IMR-90 (cell line): Measurements from ENCODE around the gene CNDP1. TPM values are rescaled to one million over a fixed set of nuclear protein-coding genes. Genes with fewer than 3 reads are reported as not detected.

Experiments
- ATAC-seq: fragments of 200-7000 bp; cut with Tn5 transposase; 2 replicates; pipeline ENCODE4 v1.9.1; 2020; ENCODE audit warnings: low read depth, mild to moderate bottlenecking, moderate library complexity
- BruUV-seq: library from RNA; stranded (reverse); fragments of 400-500 nt; replicated peaks from 2 replicates; lab custom pipeline; 2021; lab: Mats Ljungman, UMichigan
- CTCF ChIA-PET: fragments of 300-600 bp; formaldehyde crosslinking; extraction: SDS; loops from one replicate; lab custom pipeline; 2021; ENCODE audit warnings: antibody characterized with exemption; lab: Yijun Ruan, JAX
- POLR2A ChIA-PET: fragments of 300-600 bp; sonication (Branson Sonifier 250); formaldehyde crosslinking; loops from one replicate; lab custom pipeline; 2022; ENCODE audit warnings: antibody characterized with exemption; ENCODE audit not compliant: unreplicated experiment; lab: Charles Lee
- DNase-seq: peaks from one replicate; pipeline ENCODE4 v3.0.0; 2013
- H2AFZ ChIP-seq: replicated peaks from 2 replicates; pipeline ENCODE3; 2013; ENCODE audit warnings: low read length, mild to moderate bottlenecking; ENCODE audit not compliant: poor library complexity
- H2AK5ac ChIP-seq: 2 replicates; pipeline ENCODE4 v1.6.1; 2013; ENCODE audit warnings: low read depth, low read length, inconsistent platforms
- H2AK9ac ChIP-seq: replicated peaks from 2 replicates; pipeline ENCODE3; 2013; ENCODE audit warnings: mild to moderate bottlenecking, low read depth, low read length, moderate library complexity; ENCODE audit not compliant: poor library complexity
- H2BK120ac ChIP-seq: 2 replicates; pipeline ENCODE4 v1.6.1; 2013; ENCODE audit warnings: low read depth, low read length, inconsistent platforms
- H2BK15ac ChIP-seq: 3 replicates; pipeline ENCODE4 v1.6.1; 2013; ENCODE audit warnings: low read depth, low read length, inconsistent platforms
- H2BK20ac ChIP-seq: 2 replicates; pipeline ENCODE4 v1.6.1; 2013; ENCODE audit warnings: low read depth, mild to moderate bottlenecking, inconsistent platforms, low read length, moderate library complexity
- H2BK5ac ChIP-seq: 2 replicates; pipeline ENCODE4 v1.6.1; 2013; ENCODE audit warnings: mild to moderate bottlenecking, low read depth, low read length, inconsistent platforms; ENCODE audit not compliant: poor library complexity, severe bottlenecking
- H3K14ac ChIP-seq: replicated peaks from 2 replicates; pipeline ENCODE4 v1.6.1; 2013; ENCODE audit warnings: low read depth, low read length, inconsistent platforms
- H3K18ac ChIP-seq: 2 replicates; pipeline ENCODE4 v1.6.1; 2013; ENCODE audit warnings: low read depth, low read length, control low read depth
- H3K23ac ChIP-seq: 2 replicates; pipeline ENCODE4 v1.6.1; 2013; ENCODE audit warnings: low read depth, low read length, inconsistent platforms
- H3K27ac ChIP-seq: 2 replicates; pipeline ENCODE4 v1.5.1; 2013; ENCODE audit warnings: mild to moderate bottlenecking, control low read depth, low read length; ENCODE audit not compliant: insufficient read depth
- H3K27me3 ChIP-seq: 2 replicates; pipeline ENCODE4 v1.6.1; 2013; ENCODE audit warnings: low read length; ENCODE audit not compliant: control insufficient read depth, insufficient read depth
- H3K36me3 ChIP-seq: 2 replicates; pipeline ENCODE4 v1.6.1; 2013; ENCODE audit warnings: low read length, mixed read lengths; ENCODE audit not compliant: control insufficient read depth, insufficient read depth
- H3K4ac ChIP-seq: 2 replicates; pipeline ENCODE4 v1.6.1; 2013; ENCODE audit warnings: low read depth, low read length, inconsistent platforms
- H3K4me1 ChIP-seq: 2 replicates; pipeline ENCODE4 v1.6.1; 2013; ENCODE audit warnings: low read length, mixed read lengths; ENCODE audit not compliant: control insufficient read depth, insufficient read depth
- H3K4me2 ChIP-seq: 2 replicates; pipeline ENCODE4 v1.6.1; 2013; ENCODE audit warnings: low read depth, mild to moderate bottlenecking, control low read depth, low read length, moderate library complexity
- H3K4me3 ChIP-seq: 2 replicates; pipeline ENCODE4 v1.5.1; 2013; ENCODE audit warnings: low read depth, mild to moderate bottlenecking, control low read depth, low read length, moderate library complexity; ENCODE audit not compliant: insufficient read depth
- H3K56ac ChIP-seq: 2 replicates; pipeline ENCODE4 v1.6.1; 2013; ENCODE audit warnings: low read length, inconsistent platforms; ENCODE audit not compliant: insufficient read depth; ENCODE audit errors: extremely low read depth
- H3K79me1 ChIP-seq, 2 experiments: 2 replicates each; pipeline ENCODE4 v1.6.1; 2013; ENCODE audit warnings: low read length in 2 of 2, inconsistent platforms in 1 of 2, low read depth in 1 of 2
- H3K9ac ChIP-seq: 2 replicates; pipeline ENCODE4 v1.6.1; 2013; ENCODE audit warnings: low read depth, low read length, control low read depth
- H3K9me1 ChIP-seq: 2 replicates; pipeline ENCODE4 v1.6.1; 2013; ENCODE audit warnings: low read length, inconsistent platforms; ENCODE audit not compliant: insufficient read depth
- H3K9me3 ChIP-seq: 2 replicates; pipeline ENCODE4 v1.6.1; 2013; ENCODE audit warnings: low read length; ENCODE audit not compliant: control insufficient read depth, insufficient read depth
- H4K20me1 ChIP-seq: 2 replicates; pipeline ENCODE4 v1.6.1; 2013; ENCODE audit warnings: low read length, inconsistent platforms; ENCODE audit not compliant: insufficient read depth
- H4K5ac ChIP-seq: 2 replicates; pipeline ENCODE4 v1.6.1; 2013; ENCODE audit warnings: mild to moderate bottlenecking, low read depth, low read length, control low read depth
- H4K8ac ChIP-seq, 2 experiments: 2 replicates each; pipeline ENCODE4 v1.6.1; 2013; ENCODE audit warnings: low read depth in 2 of 2, low read length in 2 of 2, control low read depth in 1 of 2, inconsistent platforms in 1 of 2
- H4K91ac ChIP-seq: 2 replicates; pipeline ENCODE4 v1.6.1; 2013; ENCODE audit warnings: low read depth, low read length, inconsistent platforms; ENCODE audit not compliant: insufficient read depth
- BHLHE40 ChIP-seq: fragments of 150-350 bp; IDR thresholded peaks from 2 replicates; pipeline ENCODE4 v1.6.1; 2016; ENCODE audit warnings: mild to moderate bottlenecking, low read depth, low read length
- CHD1 ChIP-seq: IDR thresholded peaks from 2 replicates; pipeline ENCODE4 v1.6.1; 2012; ENCODE audit warnings: low read depth, low read length, improper control_type of control experiment
- FOS ChIP-seq: fragments of 150-350 bp; IDR thresholded peaks from 2 replicates; pipeline ENCODE4 v1.6.1; 2016; ENCODE audit warnings: low read depth, low read length
- MAFK ChIP-seq: IDR thresholded peaks from 2 replicates; pipeline ENCODE4 v1.6.1; 2012; ENCODE audit warnings: low read depth, low read length, improper control_type of control experiment
- MAZ ChIP-seq: IDR thresholded peaks from 2 replicates; pipeline ENCODE4 v1.6.1; 2012; ENCODE audit warnings: low read depth, mild to moderate bottlenecking, low read length, improper control_type of control experiment, moderate library complexity, borderline replicate concordance
- MXI1 ChIP-seq: IDR thresholded peaks from 2 replicates; pipeline ENCODE4 v1.6.1; 2012; ENCODE audit warnings: low read depth, mild to moderate bottlenecking, low read length, moderate library complexity, borderline replicate concordance
- NFE2L2 ChIP-seq: fragments of 150-350 bp; IDR thresholded peaks from 2 replicates; pipeline ENCODE4 v1.6.1; 2016; ENCODE audit warnings: low read depth, mild to moderate bottlenecking, low read length
- POLR2A ChIP-seq: IDR thresholded peaks from 2 replicates; pipeline ENCODE4 v1.6.1; 2012; ENCODE audit warnings: mild to moderate bottlenecking, low read depth, low read length
- RAD21 ChIP-seq: IDR thresholded peaks from 2 replicates; pipeline ENCODE4 v1.6.1; 2012; ENCODE audit warnings: low read length, improper control_type of control experiment
- RCOR1 ChIP-seq: IDR thresholded peaks from 2 replicates; pipeline ENCODE4 v1.6.1; 2012; ENCODE audit warnings: mild to moderate bottlenecking, low read length, improper control_type of control experiment; ENCODE audit not compliant: insufficient replicate concordance
- RFX5 ChIP-seq: IDR thresholded peaks from 2 replicates; pipeline ENCODE4 v1.8.0; 2012; ENCODE audit warnings: low read depth, mild to moderate bottlenecking, low read length, moderate library complexity
- SMC3 ChIP-seq: fragments of 150-350 bp; IDR thresholded peaks from 2 replicates; pipeline ENCODE4 v1.6.1; 2016; ENCODE audit warnings: low read depth, mild to moderate bottlenecking, antibody characterized with exemption, low read length, moderate library complexity
- WGBS, 2 experiments: methylation state at CpG; one replicate each; pipeline versions ENCODE4 v1.1.5 to v1.1.7; 2013; ENCODE audit warnings: missing lambda C conversion rate in 2 of 2; ENCODE audit not compliant: insufficient read length in 1 of 2; ENCODE audit errors: extremely low coverage in 2 of 2; 5-methylcytosine and 5-hydroxymethylcytosine counted together
- dilution Hi-C: fragments of 300-500 bp; cut with HindIII; formaldehyde crosslinking; loops from one replicate; pipeline ENCODE4 v1.14.3; 2018; ENCODE audit warnings: low sequenced_read_pairs; ENCODE audit not compliant: unreplicated experiment
- in situ Hi-C: fragments of 300-500 bp; cut with MboI; formaldehyde crosslinking; loops from 3 replicates; pipeline ENCODE4 v1.14.3; 2019; ENCODE audit warnings: low sequenced_read_pairs, inconsistent platforms, mixed read lengths
- intact Hi-C: fragments of 100-400 bp; cut with micrococcal nuclease; formaldehyde crosslinking; loops from 2 replicates; pipeline ENCODE4 v1.10.0; 2022
- polyA plus RNA-seq, 3 experiments: library from polyadenylated mRNA; depleted of rRNA; stranded (reverse); fragments of >200 nt; gene quantifications; 2 replicates each; pipeline ENCODE4 v1.2.3, GENCODE V29; 2012; ENCODE audit warnings: low replicate concordance in 1 of 3
- total RNA-seq: library from RNA; depleted of rRNA; stranded (reverse); fragments of >200 nt; gene quantifications from 2 replicates; pipeline ENCODE4 v1.2.3, GENCODE V29; 2012
- TF ChIP-seq, protein P1 (sequence below): fragments of 150-350 bp; IDR thresholded peaks from 2 replicates; pipeline ENCODE4 v1.6.1; 2017; ENCODE audit warnings: mild to moderate bottlenecking, antibody characterized with exemption, low read length, low read depth
- TF ChIP-seq, protein P2 (sequence below): conservative IDR thresholded peaks from 2 replicates; pipeline ENCODE4 v1.5.1; 2012; ENCODE audit warnings: mild to moderate bottlenecking, low read depth, low read length, improper control_type of control experiment
- TF ChIP-seq, protein P3 (sequence below): fragments of 150-350 bp; IDR thresholded peaks from 2 replicates; pipeline ENCODE4 v1.6.1; 2016; ENCODE audit warnings: low read depth, mild to moderate bottlenecking, low read length, moderate library complexity, borderline replicate concordance

CNDP1 gene
- total and polyA plus RNA-seq, 2 of the 4 experiments (the other 2 are of a cell fraction) = not detected

DNA sequence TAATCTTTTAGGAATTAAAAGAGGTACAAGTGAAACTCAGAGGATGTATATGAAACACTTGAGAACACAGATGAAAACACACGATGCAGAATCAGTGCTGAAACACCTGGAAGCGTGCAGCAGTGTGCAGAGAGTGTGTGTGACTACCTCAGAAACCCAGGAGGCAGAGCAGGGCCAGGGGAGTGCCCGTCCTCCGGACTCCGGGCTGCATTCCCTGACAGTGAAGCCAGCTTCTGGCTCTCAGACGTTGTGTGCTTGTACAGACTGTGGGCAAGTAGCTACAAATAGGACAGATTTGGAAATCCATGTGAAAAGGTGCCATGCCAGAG, 98.0 kb downstream of the CNDP1 start:
- TF ChIP-seq FOS (no peak), MXI1 (no peak), NFE2L2 (no peak), RAD21 (no peak), RCOR1 (no peak), POLR2A (no peak), BHLHE40 (no peak), CHD1 (no peak), MAZ (no peak), SMC3 (no peak), MAFK (no peak), RFX5 (no peak)
- TF ChIP-seq, protein P1, sequence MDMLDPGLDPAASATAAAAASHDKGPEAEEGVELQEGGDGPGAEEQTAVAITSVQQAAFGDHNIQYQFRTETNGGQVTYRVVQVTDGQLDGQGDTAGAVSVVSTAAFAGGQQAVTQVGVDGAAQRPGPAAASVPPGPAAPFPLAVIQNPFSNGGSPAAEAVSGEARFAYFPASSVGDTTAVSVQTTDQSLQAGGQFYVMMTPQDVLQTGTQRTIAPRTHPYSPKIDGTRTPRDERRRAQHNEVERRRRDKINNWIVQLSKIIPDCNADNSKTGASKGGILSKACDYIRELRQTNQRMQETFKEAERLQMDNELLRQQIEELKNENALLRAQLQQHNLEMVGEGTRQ = no peak
- TF ChIP-seq, protein P2, sequence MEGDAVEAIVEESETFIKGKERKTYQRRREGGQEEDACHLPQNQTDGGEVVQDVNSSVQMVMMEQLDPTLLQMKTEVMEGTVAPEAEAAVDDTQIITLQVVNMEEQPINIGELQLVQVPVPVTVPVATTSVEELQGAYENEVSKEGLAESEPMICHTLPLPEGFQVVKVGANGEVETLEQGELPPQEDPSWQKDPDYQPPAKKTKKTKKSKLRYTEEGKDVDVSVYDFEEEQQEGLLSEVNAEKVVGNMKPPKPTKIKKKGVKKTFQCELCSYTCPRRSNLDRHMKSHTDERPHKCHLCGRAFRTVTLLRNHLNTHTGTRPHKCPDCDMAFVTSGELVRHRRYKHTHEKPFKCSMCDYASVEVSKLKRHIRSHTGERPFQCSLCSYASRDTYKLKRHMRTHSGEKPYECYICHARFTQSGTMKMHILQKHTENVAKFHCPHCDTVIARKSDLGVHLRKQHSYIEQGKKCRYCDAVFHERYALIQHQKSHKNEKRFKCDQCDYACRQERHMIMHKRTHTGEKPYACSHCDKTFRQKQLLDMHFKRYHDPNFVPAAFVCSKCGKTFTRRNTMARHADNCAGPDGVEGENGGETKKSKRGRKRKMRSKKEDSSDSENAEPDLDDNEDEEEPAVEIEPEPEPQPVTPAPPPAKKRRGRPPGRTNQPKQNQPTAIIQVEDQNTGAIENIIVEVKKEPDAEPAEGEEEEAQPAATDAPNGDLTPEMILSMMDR = no peak
- TF ChIP-seq, protein P3, sequence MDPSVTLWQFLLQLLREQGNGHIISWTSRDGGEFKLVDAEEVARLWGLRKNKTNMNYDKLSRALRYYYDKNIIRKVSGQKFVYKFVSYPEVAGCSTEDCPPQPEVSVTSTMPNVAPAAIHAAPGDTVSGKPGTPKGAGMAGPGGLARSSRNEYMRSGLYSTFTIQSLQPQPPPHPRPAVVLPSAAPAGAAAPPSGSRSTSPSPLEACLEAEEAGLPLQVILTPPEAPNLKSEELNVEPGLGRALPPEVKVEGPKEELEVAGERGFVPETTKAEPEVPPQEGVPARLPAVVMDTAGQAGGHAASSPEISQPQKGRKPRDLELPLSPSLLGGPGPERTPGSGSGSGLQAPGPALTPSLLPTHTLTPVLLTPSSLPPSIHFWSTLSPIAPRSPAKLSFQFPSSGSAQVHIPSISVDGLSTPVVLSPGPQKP = no peak
- BruUV-seq = no TSS peak
- Histone ChIP-seq H3K23ac (peak overlapping the region; percentile 55; the same call in 1 of the 2 replicates), H4K5ac (peak overlapping the region; percentile 96), H4K20me1 (peaks cover 4% of the 10 kb centered on the region; the same call in 1 of the 2 replicates), H2BK120ac (peak overlapping the region; percentile 92), H2BK20ac (peak overlapping the region; percentile 73), H2BK15ac (peak overlapping the region; percentile 85; the same call in 2 of the 3 replicates), H3K9ac (no peak overlapping the region), H3K27me3 (no peaks in the 10 kb centered on the region), H3K79me1 (peaks cover 28 to 35% of the 10 kb centered on the region in 2 experiments; a peak in 3 of 4 replicates), H2AFZ (no peak overlapping the region), H4K91ac (peak overlapping the region; percentile 74), H3K14ac (peak overlapping the region; percentile 79), H2BK5ac (peak overlapping the region; percentile 84), H3K4me2 (peak overlapping the region; percentile 55), H3K4me3 (no peak overlapping the region), H4K8ac (peak overlapping the region; percentile 76 to 83), H3K4me1 (peaks cover 17% of the 10 kb centered on the region), H3K56ac (peak overlapping the region; percentile 67), H2AK5ac (peak overlapping the region; percentile 77), H3K4ac (peak overlapping the region; percentile 91), H3K9me1 (peaks cover 14% of the 10 kb centered on the region), H2AK9ac (no peak overlapping the region), H3K27ac (peak overlapping the region; percentile 98), H3K18ac (peak overlapping the region; percentile 94), H3K36me3 (peaks cover 8% of the 10 kb centered on the region), H3K9me3 (no peaks in the 10 kb centered on the region)
- in situ Hi-C loops = no loop called here
- WGBS, 2 experiments = 93% methylated on average over 3 of the region's 6 CpGs; no CpG with 5 or more reads in 1 of the 2 experiments
- DNase-seq (no peak), ATAC-seq (no peak)
- intact Hi-C loops = no loop called here
- CTCF ChIA-PET = interaction anchor here (0.8 to 1.2 kb wide), 2 partner anchors 9 to 1767 kb away, joined by 3 to 5 read pairs; no protein-coding TSS in a partner anchor
- dilution Hi-C loops = no loop called here
- POLR2A ChIA-PET = interaction anchor here (0.8 kb wide), 1 partner anchor 34 kb away, joined by 4 read pairs; the partner anchor contains the start of gene ZNF407
